GM12878 (cell line): ENCODE results near the gene RGL1. TPM values are rescaled to one million over a fixed set of nuclear protein-coding genes. Genes with fewer than 3 reads are reported as not detected.

Experiments
- ATAC-seq: fragments of 200-7000 bp; cut with Tn5 transposase; 3 replicates; pipeline ENCODE4 v1.9.1; 2020; ENCODE audit warnings: mild to moderate bottlenecking, moderate library complexity
- BruUV-seq: library from RNA; stranded (reverse); fragments of 400-500 nt; replicated peaks from 2 replicates; lab custom pipeline; 2021; lab: Mats Ljungman, UMichigan
- CTCF ChIA-PET: fragments of 300-600 bp; sonication (Branson Sonifier 250); formaldehyde crosslinking; extraction: SDS; loops from one replicate; lab custom pipeline; 2021; ENCODE audit warnings: inconsistent platforms; lab: Yijun Ruan, JAX
- POLR2A ChIA-PET: fragments of 350-600 bp; formaldehyde crosslinking; extraction: SDS; loops from one replicate; lab custom pipeline; 2021; ENCODE audit warnings: inconsistent platforms; lab: Charles Lee
- RAD21 ChIA-PET: fragments of 300-600 bp; sonication (Branson Sonifier 250); formaldehyde crosslinking; loops from one replicate; lab custom pipeline; 2023; ENCODE audit warnings: antibody characterized with exemption; ENCODE audit not compliant: unreplicated experiment; lab: Charles Lee
- SMC1A ChIA-PET: fragments of 300-600 bp; sonication (Branson Sonifier 250); formaldehyde crosslinking; loops from one replicate; lab custom pipeline; 2023; ENCODE audit not compliant: unreplicated experiment, uncharacterized antibody; lab: Charles Lee
- DNase-seq: peaks from one replicate; pipeline ENCODE4 v3.0.0-alpha.2; 2011; ENCODE audit warnings: low read depth, low spot score
- FAIRE-seq: peaks from 3 replicates; lab custom pipeline; 2011; peaks lifted over from hg19 to GRCh38; lab: Jason Lieb, UNC
- H2AFZ ChIP-seq: 2 replicates; pipeline ENCODE4 v1.6.0; 2011; ENCODE audit warnings: low read depth, low read length, control low read depth; ENCODE audit not compliant: control insufficient read depth
- H3K27ac ChIP-seq: 2 replicates; pipeline ENCODE4 v1.5.1; 2011; ENCODE audit warnings: control low read depth; ENCODE audit not compliant: control insufficient read depth, insufficient read depth
- H3K27me3 ChIP-seq, 2 experiments: replicated peaks in 1 of 2; 2 replicates each; pipeline versions ENCODE4 v1.6.0 to v1.6.1; 2011; ENCODE audit warnings: low read length in 1 of 2; ENCODE audit not compliant: control insufficient read depth in 2 of 2, insufficient read depth in 2 of 2
- H3K36me3 ChIP-seq, 2 experiments: 2 replicates each; pipeline ENCODE4 v1.5.1; 2011; ENCODE audit warnings: low read length in 1 of 2; ENCODE audit not compliant: control insufficient read depth in 2 of 2, insufficient read depth in 2 of 2
- H3K4me1 ChIP-seq: 2 replicates; pipeline ENCODE4 v1.6.1; 2011; ENCODE audit warnings: mild to moderate bottlenecking, low read length, moderate library complexity, mixed read lengths; ENCODE audit not compliant: control insufficient read depth, insufficient read depth
- H3K4me2 ChIP-seq: 2 replicates; pipeline ENCODE4 v1.6.0; 2011; ENCODE audit warnings: control low read depth; ENCODE audit not compliant: control insufficient read depth, insufficient read depth
- H3K4me3 ChIP-seq: fragments of 200-600 bp; sonication (generic); 2 replicates; pipeline ENCODE4 v1.5.1; 2016
- H3K79me2 ChIP-seq: 2 replicates; pipeline ENCODE4 v1.6.0; 2011; ENCODE audit warnings: low read length; ENCODE audit not compliant: control insufficient read depth, insufficient read depth
- H3K9ac ChIP-seq: 2 replicates; pipeline ENCODE4 v1.8.0; 2011; ENCODE audit warnings: low read length, control low read depth, mixed read lengths; ENCODE audit not compliant: control insufficient read depth, insufficient read depth
- H3K9me3 ChIP-seq: replicated peaks from 3 replicates; pipeline ENCODE4 v1.5.1; 2011; ENCODE audit warnings: mild to moderate bottlenecking, low read length; ENCODE audit not compliant: control insufficient read depth, insufficient read depth
- H4K20me1 ChIP-seq: 2 replicates; pipeline ENCODE4 v1.6.0; 2011; ENCODE audit not compliant: control insufficient read depth, insufficient read depth
- ASH2L ChIP-seq: fragments of 300-600, 200-600 bp; sonication (generic); IDR thresholded peaks from 2 replicates; pipeline ENCODE4 v1.6.1; 2017; ENCODE audit warnings: low read depth, mild to moderate bottlenecking, borderline replicate concordance
- ATF2 ChIP-seq: IDR thresholded peaks from 2 replicates; pipeline ENCODE4 v1.6.1; 2012; ENCODE audit warnings: low read length, inconsistent platforms
- BRCA1 ChIP-seq: IDR thresholded peaks from 2 replicates; pipeline ENCODE4 v1.6.1; 2011; ENCODE audit warnings: low read depth, low read length, improper control_type of control experiment
- E4F1 ChIP-seq: fragments of 450-650 bp; IDR thresholded peaks from 2 replicates; pipeline ENCODE4 v1.6.1; 2018; ENCODE audit warnings: borderline replicate concordance, mild to moderate bottlenecking; ENCODE audit not compliant: partially characterized antibody
- EZH2 ChIP-seq: IDR thresholded peaks from 2 replicates; pipeline ENCODE4 v1.6.1; 2012; ENCODE audit warnings: low read depth, mild to moderate bottlenecking, control low read depth, inconsistent platforms, low read length, borderline replicate concordance; ENCODE audit not compliant: control insufficient read depth
- FOS ChIP-seq: IDR thresholded peaks from 3 replicates; pipeline ENCODE4 v1.6.1; 2011; ENCODE audit warnings: borderline replicate concordance; ENCODE audit not compliant: insufficient read length; ENCODE audit errors: extremely low read depth
- FOXM1 ChIP-seq: IDR thresholded peaks from 2 replicates; pipeline ENCODE4 v1.6.1; 2012; ENCODE audit warnings: low read depth, mild to moderate bottlenecking, inconsistent platforms, low read length, moderate library complexity
- HCFC1 ChIP-seq: fragments of 150-350 bp; IDR thresholded peaks from 2 replicates; pipeline ENCODE4 v1.6.1; 2014; ENCODE audit warnings: low read length
- IRF3 ChIP-seq: fragments of 450-650 bp; IDR thresholded peaks from 2 replicates; pipeline ENCODE4 v1.6.1; 2014; ENCODE audit warnings: mild to moderate bottlenecking
- KDM1A ChIP-seq: fragments of 200-600 bp; sonication (generic); IDR thresholded peaks from 2 replicates; pipeline ENCODE4 v1.6.1; 2016; ENCODE audit warnings: borderline replicate concordance
- KLF5 ChIP-seq: fragments of 450-650 bp; IDR thresholded peaks from 2 replicates; pipeline ENCODE4 v1.6.1; 2014; ENCODE audit warnings: mild to moderate bottlenecking; ENCODE audit not compliant: partially characterized antibody
- NKRF ChIP-seq: fragments of 450-650 bp; conservative IDR thresholded peaks from 2 replicates; pipeline ENCODE4 v1.6.1; 2017; ENCODE audit warnings: mild to moderate bottlenecking, moderate library complexity
- PAX8 ChIP-seq: fragments of 450-650 bp; IDR thresholded peaks from 2 replicates; pipeline ENCODE4 v1.6.1; 2017; ENCODE audit warnings: mild to moderate bottlenecking, moderate library complexity
- POLR2AphosphoS2 ChIP-seq: IDR thresholded peaks from 2 replicates; pipeline ENCODE4 v1.6.1; 2011; ENCODE audit warnings: low read depth, mild to moderate bottlenecking, low read length, improper control_type of control experiment, moderate library complexity
- YY1 ChIP-seq: IDR thresholded peaks from 2 replicates; pipeline ENCODE4 v1.6.1; 2011; ENCODE audit warnings: low read depth, mild to moderate bottlenecking, low read length
- ZNF622 ChIP-seq: fragments of 450-650 bp; IDR thresholded peaks from 2 replicates; pipeline ENCODE4 v1.6.1; 2017; ENCODE audit warnings: mild to moderate bottlenecking, inconsistent platforms
- ZSCAN29 ChIP-seq: fragments of 450-650 bp; IDR thresholded peaks from 2 replicates; pipeline ENCODE4 v1.6.1; 2017; ENCODE audit warnings: mild to moderate bottlenecking, moderate library complexity
- WGBS: methylation state at CpG from one replicate; pipeline ENCODE4 v1.1.6; 2016; ENCODE audit warnings: low lambda C conversion rate; ENCODE audit not compliant: insufficient replicate concordance, insufficient coverage; ENCODE audit errors: missing lambda C conversion rate; 5-methylcytosine and 5-hydroxymethylcytosine counted together
- in situ Hi-C: fragments of 300-500 bp; cut with MboI; formaldehyde crosslinking; loops from 9 replicates; pipeline ENCODE4 v1.14.3; 2018; ENCODE audit warnings: mixed read lengths
- intact Hi-C: fragments of 100-400 bp; cut with micrococcal nuclease; formaldehyde crosslinking; loops from one replicate; pipeline ENCODE4 v1.14.2; 2022; ENCODE audit not compliant: unreplicated experiment
- polyA plus RNA-seq, 11 experiments: library from polyadenylated mRNA; depleted of rRNA in 4 of 11; unstranded in 6 of 11; stranded (reverse) in 5 of 11; fragments of >200 nt; fragmentation: Nextera tagmentation in 4 of 11; fragmentation: Illumina TruSeq in 1 of 11; extraction: Ambion mirVana in 4 of 11; extraction: Trizol in 1 of 11; gene quantifications; 1 replicate in 1 of 11; 2 replicates in 10 of 11; pipeline versions ENCODE4 v1.2.1 to v1.2.3, GENCODE V29; 2011 to 2016; ENCODE audit warnings: inconsistent platforms in 2 of 11, missing spikeins in 2 of 11, low read depth in 1 of 11
- total RNA-seq, 4 experiments: library from RNA; depleted of rRNA in 3 of 4; stranded (reverse); fragments of >200 nt in 3 of 4; fragmentation: Illumina TruSeq in 1 of 4; extraction: Trizol in 1 of 4; gene quantifications; 2 replicates each; pipeline versions ENCODE4 v1.2.1 to v1.2.3, GENCODE V29; 2013 to 2021

RGL1 gene
- total and polyA plus RNA-seq, 10 of the 15 experiments (the other 5 are each of a cell fraction or from before 2014, with no cell fraction given): 8.1 to 25.0 (median 19.0) TPM

DNA sequence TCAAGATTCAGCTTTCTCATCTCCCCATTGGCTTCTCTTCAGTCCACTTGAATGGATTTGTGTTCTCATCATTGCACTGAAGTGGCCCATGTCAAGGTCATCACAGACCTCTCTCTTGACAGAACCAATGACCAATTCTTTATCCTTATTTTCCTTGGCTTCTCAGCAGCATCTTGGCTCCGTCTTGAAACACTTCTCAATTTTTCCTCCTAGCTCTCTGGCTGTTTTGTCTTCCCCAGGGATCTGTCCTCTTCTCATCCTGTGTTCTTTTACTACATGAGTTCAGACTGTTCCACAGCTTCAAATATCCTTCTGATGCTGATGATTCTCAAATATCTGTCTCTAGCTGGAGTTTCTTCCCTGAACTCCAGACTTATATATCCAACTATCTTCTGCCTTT is 154.0 kb downstream of the RGL1 start:
- Histone ChIP-seq H3K4me2 (no peak overlapping the region), H3K9me3 (no peaks in the 10 kb centered on the region; the same call in 2 of the 3 replicates), H3K9ac (no peak overlapping the region), H3K79me2 (no peaks in the 10 kb centered on the region), H3K27ac (no peak overlapping the region), H2AFZ (no peak overlapping the region), H3K27me3 (0 out of 4 replicates have a peak, but pooled peaks cover 0 to 2% of the 10 kb centered on the region in 2 experiments), H4K20me1 (no peaks in the 10 kb centered on the region), H3K36me3 (no peaks in the 10 kb centered on the region), H3K4me1 (peaks cover 16% of the 10 kb centered on the region), H3K4me3 (no peak overlapping the region)
- no TSS peak for BruUV-seq
- FAIRE-seq: no peak
- RAD21 ChIA-PET: interaction anchor here (1.1 to 2.9 kb wide), 2 partner anchors 30 to 304 kb away, joined by 3 to 8 read pairs; no protein-coding TSS in a partner anchor
- CTCF ChIA-PET: interaction anchor here (1.4 kb wide), 2 partner anchors 11 to 44 kb away, joined by 3 read pairs; no protein-coding TSS in a partner anchor
- POLR2A ChIA-PET: interaction anchor here (0.5 to 0.6 kb wide), 3 partner anchors 10 to 327 kb away, joined by 3 to 8 read pairs (median 4); no protein-coding TSS in a partner anchor
- no peak for DNase-seq
- WGBS: 20% methylated on average over 1 of the region's 1 CpG
- intact Hi-C loops: no loop called here
- no peak for TF ChIP-seq KDM1A
- no peak for TF ChIP-seq ZNF622
- TF ChIP-seq POLR2AphosphoS2: no peak
- TF ChIP-seq KLF5: no peak
- TF ChIP-seq BRCA1: no peak
- TF ChIP-seq EZH2: no peak
- no peak for TF ChIP-seq YY1
- TF ChIP-seq ATF2: no peak
- no peak for TF ChIP-seq E4F1
- no peak for TF ChIP-seq ZSCAN29
- no peak for TF ChIP-seq FOXM1
- TF ChIP-seq HCFC1: no peak
- TF ChIP-seq FOS: no peak
- no peak for TF ChIP-seq NKRF
- TF ChIP-seq ASH2L: no peak
- TF ChIP-seq IRF3: no peak
- TF ChIP-seq PAX8: no peak
- in situ Hi-C loops: no loop called here
- SMC1A ChIA-PET: interaction anchor here (1.0 to 2.1 kb wide), 6 partner anchors 15 to 92 kb away, joined by 3 to 7 read pairs (median 3); no protein-coding TSS in a partner anchor
- no peak for ATAC-seq
